Naive thymus-derived CD8-positive, alpha-beta T cell (primary cell): Measurements from ENCODE around the gene CDKL2. TPM values are rescaled to one million over a fixed set of nuclear protein-coding genes. Genes with fewer than 3 reads are reported as not detected.
"Not testable (repeated sequence)": the region's sequence is repeated elsewhere in the genome, so short reads cannot be mapped to it uniquely, and the experiment has no call there.

Source experiments
- ATAC-seq, 2 donors: fragments of 150-1000 bp; cut with Tn5 transposase in 1 of 2; sonication (Bioruptor Pico), chemical (Tn5 transposase) in 1 of 2; 1 replicate in 1 of 2; 2 replicates in 1 of 2; pipeline ENCODE4 v1.10.0; 2021; ENCODE audit warnings: mild to moderate bottlenecking in 2 of 2, moderate library complexity in 2 of 2
- POLR2A ChIA-PET: fragments of 350-600 bp; sonication (Branson Sonifier 250); formaldehyde crosslinking; loops from one replicate; lab custom pipeline; 2021; ENCODE audit warnings: antibody characterized with exemption; lab: Charles Lee
- DNase-seq, 10 donors: peaks; one replicate each; pipeline versions ENCODE4 v3.0.0 to v3.0.0-alpha.2; 2020 to 2022
- H3K27ac Mint-ChIP-seq, 10 donors: one replicate each; pipeline ENCODE4 v1.8.0; 2020 to 2022; ENCODE audit warnings: mild to moderate bottlenecking in 10 of 10, mixed read lengths in 10 of 10, moderate library complexity in 4 of 10, inconsistent platforms in 1 of 10
- H3K27me3 Mint-ChIP-seq, 5 donors: one replicate each; pipeline ENCODE4 v1.8.0; 2021 to 2022; ENCODE audit warnings: mixed read lengths in 5 of 5
- H3K36me3 Mint-ChIP-seq, 3 donors: one replicate each; pipeline ENCODE4 v1.8.0; 2020 to 2022; ENCODE audit warnings: mixed read lengths in 3 of 3, mild to moderate bottlenecking in 2 of 3, inconsistent platforms in 1 of 3
- H3K4me1 Mint-ChIP-seq, 4 donors: one replicate each; pipeline ENCODE4 v1.8.0; 2021 to 2022; ENCODE audit warnings: mixed read lengths in 4 of 4
- H3K4me3 Mint-ChIP-seq, 10 donors: one replicate each; pipeline ENCODE4 v1.8.0; 2020 to 2022; ENCODE audit warnings: mild to moderate bottlenecking in 10 of 10, mixed read lengths in 10 of 10, moderate library complexity in 6 of 10, inconsistent platforms in 1 of 10
- H3K9me3 Mint-ChIP-seq, 9 donors: one replicate each; pipeline ENCODE4 v1.8.0; 2020 to 2022; ENCODE audit warnings: mixed read lengths in 9 of 9, mild to moderate bottlenecking in 3 of 9, inconsistent platforms in 1 of 9, moderate library complexity in 1 of 9
- polyA plus RNA-seq, 3 donors: library from polyadenylated mRNA; unstranded; fragments of 300-500 nt; fragmentation: Illumina TruSeq; gene quantifications; one replicate each; pipeline ENCODE4 v1.2.3, GENCODE V29; 2021
- total RNA-seq, 8 experiments: library from RNA in 2 of 8; stranded (reverse) in 2 of 8; gene quantifications; one replicate each; pipeline ENCODE4 v1.2.3 and lab custom pipeline; 2021 to 2026

The CDKL2 gene
- total RNA-seq, result 1 to 10 TPM in 1 of 2 experiments, under 1 TPM in 1; 0.82 to 1.0 TPM
- 1 to 10 TPM in 1 of 3 donors, under 1 TPM in 2; 0.20 to 1.0 (median 0.58) TPM for polyA plus RNA-seq
- total RNA-seq (lab: John Stamatoyannopoulos, UW), result 0.08 to 2.6 (median 0.89) reads per million in 6 experiments

DNA sequence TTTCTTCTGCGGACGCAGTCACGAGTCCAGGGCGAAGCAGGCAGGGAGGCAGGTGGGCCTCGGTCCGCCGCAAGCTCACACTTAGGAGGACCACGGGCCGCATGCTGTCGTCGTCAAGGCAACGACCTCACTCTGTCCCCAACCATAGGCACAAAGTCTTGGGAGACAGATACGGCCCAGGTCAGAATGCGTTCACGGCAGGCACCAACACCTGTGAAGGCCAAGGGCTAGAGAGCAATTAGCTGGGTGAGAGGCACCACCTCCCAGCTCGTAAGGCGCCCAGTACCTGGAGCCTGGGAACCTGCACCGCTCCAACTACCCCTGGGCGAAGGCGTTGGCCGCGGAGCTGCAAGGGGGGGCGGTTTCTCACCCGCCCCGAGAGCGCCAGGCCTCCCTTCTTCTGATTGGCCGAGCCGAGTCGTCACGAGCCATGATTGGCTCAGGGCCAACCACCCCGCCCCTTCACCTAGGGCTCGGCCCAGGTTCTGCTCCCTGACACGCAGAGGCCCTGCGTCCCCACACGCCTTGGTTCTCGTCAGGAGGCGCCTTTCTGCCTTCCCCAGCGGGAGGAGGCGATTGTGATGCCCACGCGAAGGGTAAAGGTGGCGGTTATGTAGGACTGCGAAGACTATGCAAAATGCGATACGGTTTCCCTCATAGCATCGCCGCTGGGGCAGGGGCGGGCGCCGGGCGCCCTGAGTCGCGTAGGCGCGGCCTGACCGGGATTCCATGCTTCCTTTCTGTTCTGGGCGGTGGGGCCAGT, at the start of gene CDKL2:
TSS of gene CDKL2 (minus strand) at position 355 of the 763 bp plus-strand sequence. CDS start 4,540 bp downstream, outside the sequence.
- ATAC-seq, result peak; percentile 98 to 99
- Mint-ChIP-seq H3K36me3 (no peaks in the 10 kb centered on the region), H3K27ac (peak within 1 kb of the TSS; percentile 16 to 96 (median 92))

DNA sequence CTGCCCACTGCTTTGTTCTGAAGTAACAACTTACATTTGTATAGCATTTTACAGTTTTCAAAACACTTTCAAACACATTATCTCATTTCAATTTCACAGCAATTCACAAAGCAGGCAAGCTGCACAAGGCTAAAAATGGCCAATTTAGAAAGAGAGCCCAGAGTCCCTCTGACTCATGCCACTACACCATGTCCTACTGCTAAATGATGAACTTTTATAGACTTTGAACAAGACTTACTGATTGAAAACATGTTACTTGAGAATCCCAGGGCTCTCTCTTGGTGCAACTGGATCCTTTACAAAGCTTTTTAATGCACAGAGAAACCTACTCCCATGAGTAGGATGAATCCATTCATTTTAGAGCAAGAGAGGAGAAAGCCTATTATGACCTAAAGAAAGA, 48.6 kb upstream of the CDKL2 start:
- ATAC-seq (no peak), DNase-seq (no peak)
- Mint-ChIP-seq H3K9me3 (no peaks in the 10 kb centered on the region), H3K27ac (peak overlapping the region in 1 of 10 donors; percentile 14), H3K4me1 (peaks cover 13 to 30% (median 24%) of the 10 kb centered on the region in 4 donors), H3K4me3 (no peak overlapping the region), H3K27me3 (no peaks in the 10 kb centered on the region), H3K36me3 (no peaks in the 10 kb centered on the region)
- POLR2A ChIA-PET, result no interaction called here

More for the DNA sequence above, at the start of gene CDKL2:
- peak; percentile 90 to 96 (median 92) for DNase-seq
- POLR2A ChIA-PET, result interaction anchor here (0.6 to 2.2 kb wide), 5 partner anchors 41 to 94 kb away, joined by 3 to 19 read pairs (median 3); partner anchors contain the start of gene USO1
- Mint-ChIP-seq H3K4me3 (peak within 1 kb of the TSS; percentile 85 to 99 (median 91)), H3K4me1 (peaks cover 8 to 14% (median 10%) of the 10 kb centered on the region in 4 donors), H3K27me3 (peaks cover 0 to 1% (median 0%) of the 10 kb centered on the region in 5 donors), H3K9me3 (no peaks in the 10 kb centered on the region)

DNA sequence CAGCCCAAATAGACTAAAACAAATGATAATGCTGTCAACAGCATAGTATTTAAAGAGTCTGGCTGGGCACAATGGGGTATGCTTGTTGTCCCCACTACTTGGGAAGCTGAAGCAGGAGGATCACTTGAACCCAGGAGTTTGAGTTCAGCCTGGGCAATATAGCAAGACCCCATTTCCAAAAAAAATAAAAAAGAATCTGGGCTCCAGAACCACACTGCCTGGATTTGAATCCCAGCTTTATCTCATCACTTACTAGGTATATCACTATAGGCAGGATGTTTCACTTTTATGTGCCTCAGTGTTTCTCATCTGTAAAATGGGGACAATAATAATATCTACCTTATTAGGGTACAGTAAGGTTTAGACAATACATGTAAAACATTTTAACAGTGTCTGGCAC, 48.1 kb upstream of the CDKL2 start:
- ATAC-seq (no peak), DNase-seq (no peak)
- Mint-ChIP-seq H3K27ac (no peak overlapping the region), H3K9me3 (no peaks in the 10 kb centered on the region), H3K27me3 (no peaks in the 10 kb centered on the region), H3K4me1 (peaks cover 17 to 30% (median 25%) of the 10 kb centered on the region in 4 donors), H3K4me3 (no peak overlapping the region), H3K36me3 (no peaks in the 10 kb centered on the region)
- POLR2A ChIA-PET, result no interaction called here

DNA sequence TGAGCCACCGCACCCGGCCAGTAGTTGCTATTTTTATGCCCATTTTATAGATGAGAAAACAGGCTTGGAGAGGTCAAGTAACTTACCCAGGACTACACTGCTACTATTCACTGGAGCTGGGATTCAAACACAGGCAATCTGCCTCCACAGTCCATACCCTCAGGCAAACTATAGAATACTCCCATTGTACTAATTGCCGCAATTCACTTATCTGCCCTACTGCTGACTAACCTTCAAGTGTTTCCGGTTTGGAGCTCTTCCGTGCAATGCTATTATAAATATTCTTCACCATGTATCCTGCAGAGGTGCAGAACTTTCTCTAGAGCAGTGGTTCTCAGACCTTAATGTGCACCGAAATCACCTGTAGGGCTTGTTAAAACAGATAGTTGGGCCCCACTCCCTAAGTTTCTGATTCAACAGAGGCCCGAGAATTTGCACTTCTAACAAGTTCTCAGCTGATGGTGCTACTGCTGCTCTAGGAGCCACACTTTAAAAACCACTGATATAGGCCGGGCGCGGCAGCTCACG, 44.7 kb upstream of the CDKL2 start:
- POLR2A ChIA-PET, result interaction anchor here (0.7 to 6.5 kb wide), 4 partner anchors 10 to 49 kb away, joined by 7 to 77 read pairs (median 41); partner anchors contain the start of gene USO1
- no peak for ATAC-seq
- H3K27ac Mint-ChIP-seq, result peak overlapping the region in 7 of 10 donors; percentile 32 to 89 (median 57)
- H3K9me3 Mint-ChIP-seq, result no peaks in the 10 kb centered on the region
- peak overlapping the region in 2 of 10 donors; percentile 8 to 10 for H3K4me3 Mint-ChIP-seq
- DNase-seq, result no peak
- H3K4me1 Mint-ChIP-seq, result peaks cover 29 to 32% (median 29%) of the 10 kb centered on the region in 4 donors
- no peaks in the 10 kb centered on the region for H3K36me3 Mint-ChIP-seq
- H3K27me3 Mint-ChIP-seq, result no peaks in the 10 kb centered on the region

DNA sequence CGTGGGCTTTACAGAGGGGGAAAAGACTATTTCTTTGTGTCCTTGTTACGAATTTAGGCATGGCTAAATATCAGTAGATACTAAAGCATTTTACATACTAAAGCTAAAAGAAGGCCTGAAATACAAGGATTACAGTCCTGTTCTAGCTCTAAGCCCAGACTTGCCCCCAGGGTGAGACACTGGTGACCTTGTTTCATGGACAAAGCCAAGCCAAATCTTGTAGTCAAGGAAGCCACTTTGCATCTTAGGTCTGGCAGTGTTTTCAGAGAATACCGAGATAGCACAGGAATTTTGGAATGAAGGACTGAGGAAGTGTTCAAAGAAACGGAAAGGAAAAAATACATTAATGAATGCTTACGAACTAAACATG, 43.6 kb upstream of the CDKL2 start:
- ATAC-seq, result no peak
- H3K9me3 Mint-ChIP-seq, result no peaks in the 10 kb centered on the region
- H3K27me3 Mint-ChIP-seq, result no peaks in the 10 kb centered on the region
- H3K36me3 Mint-ChIP-seq, result peaks cover 0 to 2% (median 0%) of the 10 kb centered on the region in 3 donors
- no peak for DNase-seq
- peak overlapping the region; percentile 95 to 100 (median 99) for H3K4me3 Mint-ChIP-seq
- peaks cover 37 to 42% (median 39%) of the 10 kb centered on the region in 4 donors for H3K4me1 Mint-ChIP-seq
- H3K27ac Mint-ChIP-seq, result peak overlapping the region; percentile 97 to 100 (median 99)
- POLR2A ChIA-PET, result interaction anchor here (0.6 to 6.5 kb wide), 7 partner anchors 11 to 50 kb away, joined by 3 to 77 read pairs (median 8); partner anchors contain the start of gene USO1

DNA sequence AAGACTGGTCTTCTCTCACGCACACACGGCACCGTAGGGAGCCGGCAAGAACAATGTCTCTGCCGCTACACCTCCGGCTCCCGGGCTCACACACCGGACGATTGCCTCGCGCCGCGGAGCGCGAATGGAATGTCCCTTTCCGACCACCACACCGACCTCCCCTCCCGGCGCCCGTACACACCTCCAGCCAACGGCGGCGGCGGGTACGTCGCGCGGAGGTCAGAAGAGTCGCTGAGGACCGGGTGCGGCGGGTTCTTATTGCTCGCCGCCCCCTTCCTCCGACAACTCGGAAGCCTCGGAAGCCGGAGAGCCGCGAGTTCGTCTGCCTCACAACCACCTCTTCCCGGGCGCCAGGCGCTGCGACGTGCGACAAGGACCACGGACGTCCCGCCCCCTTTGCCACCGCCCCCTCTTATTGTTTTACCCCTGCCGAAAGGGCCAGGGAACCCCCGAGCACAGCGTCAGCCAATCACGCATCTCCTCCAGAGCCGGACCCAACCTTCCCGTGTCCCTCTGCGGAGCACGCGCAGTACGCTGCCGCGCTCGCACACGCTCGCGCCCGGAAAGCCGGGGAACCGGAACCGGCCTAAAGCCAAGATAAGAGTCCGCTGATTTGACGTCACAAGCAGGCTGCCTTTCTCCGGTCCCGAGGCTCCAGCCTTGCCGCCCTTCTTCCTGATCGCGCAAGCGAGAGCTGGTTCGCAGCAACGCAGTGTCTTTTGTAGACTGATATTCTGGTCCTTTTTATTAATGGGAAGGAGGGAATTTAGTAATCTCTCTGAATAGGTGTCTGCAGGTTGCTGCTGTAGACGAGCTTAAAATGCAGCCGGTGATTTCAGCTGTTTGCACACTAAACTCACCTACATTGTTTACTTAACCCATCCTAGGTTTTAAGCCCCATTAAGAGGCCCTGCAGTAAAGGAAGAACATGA, 43.0 kb upstream of the CDKL2 start, which contains the start of gene G3BP2:
TSS of gene G3BP2 (minus strand) at position 385 of the 932 bp plus-strand sequence. CDS start 11,386 bp downstream, outside the sequence.
- ATAC-seq (peak; percentile 90 to 91), DNase-seq (peak; percentile 89 to 99 (median 97))
- POLR2A ChIA-PET, result interaction anchor here (0.6 to 6.5 kb wide), 9 partner anchors 12 to 159 kb away, joined by 3 to 77 read pairs (median 8); partner anchors contain the start of genes RCHY1, THAP6 and USO1
- H3K36me3 Mint-ChIP-seq, result peaks cover 0 to 2% (median 0%) of the 10 kb centered on the region in 3 donors
- peak within 1 kb of the TSS; percentile 95 to 100 (median 99) for H3K4me3 Mint-ChIP-seq
- no peaks in the 10 kb centered on the region for H3K9me3 Mint-ChIP-seq
- no peaks in the 10 kb centered on the region for H3K27me3 Mint-ChIP-seq
- peaks cover 41 to 48% (median 46%) of the 10 kb centered on the region in 4 donors for H3K4me1 Mint-ChIP-seq
- H3K27ac Mint-ChIP-seq, result peak within 1 kb of the TSS; percentile 97 to 100 (median 99)

DNA sequence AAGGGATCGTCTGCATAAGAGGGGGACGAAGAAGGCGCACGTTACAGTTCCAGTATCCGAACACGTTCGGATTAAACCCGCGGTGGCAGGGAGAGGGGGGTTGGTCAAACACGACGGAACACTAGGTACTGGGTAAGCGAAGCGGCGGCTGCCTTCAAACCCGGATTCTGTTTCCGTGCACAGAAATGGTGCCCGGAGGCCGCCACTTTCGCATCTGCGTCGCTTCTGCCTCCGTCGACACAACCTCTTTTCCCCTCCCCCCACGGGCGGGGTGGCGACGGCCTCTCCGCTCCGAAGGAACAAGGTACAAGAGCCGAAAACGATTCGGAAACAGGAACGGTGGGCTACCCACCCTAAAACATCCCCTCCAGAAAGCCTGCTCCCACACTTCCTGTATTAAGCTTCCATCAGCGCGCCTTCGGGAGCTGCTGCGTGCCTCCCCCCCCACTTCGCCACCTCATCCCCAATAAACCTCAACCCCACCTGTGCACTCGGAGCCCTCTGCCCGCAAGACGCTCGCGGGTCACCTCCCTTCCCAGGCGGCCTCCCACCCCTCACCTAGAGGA, 42.2 kb upstream of the CDKL2 start:
- peaks cover 45 to 56% (median 53%) of the 10 kb centered on the region in 4 donors for H3K4me1 Mint-ChIP-seq
- no peaks in the 10 kb centered on the region for H3K27me3 Mint-ChIP-seq
- POLR2A ChIA-PET, result interaction anchor here (0.8 to 6.5 kb wide), 9 partner anchors 12 to 158 kb away, joined by 3 to 77 read pairs (median 8); partner anchors contain the start of genes RCHY1, THAP6 and USO1
- peak; percentile 69 to 92 (median 82) for DNase-seq
- peaks cover 0 to 5% (median 0%) of the 10 kb centered on the region in 3 donors for H3K36me3 Mint-ChIP-seq
- peak overlapping the region; percentile 97 to 100 (median 99) for H3K27ac Mint-ChIP-seq
- peak overlapping the region; percentile 95 to 100 (median 99) for H3K4me3 Mint-ChIP-seq
- peak; percentile 22 to 27 for ATAC-seq
- no peaks in the 10 kb centered on the region for H3K9me3 Mint-ChIP-seq

DNA sequence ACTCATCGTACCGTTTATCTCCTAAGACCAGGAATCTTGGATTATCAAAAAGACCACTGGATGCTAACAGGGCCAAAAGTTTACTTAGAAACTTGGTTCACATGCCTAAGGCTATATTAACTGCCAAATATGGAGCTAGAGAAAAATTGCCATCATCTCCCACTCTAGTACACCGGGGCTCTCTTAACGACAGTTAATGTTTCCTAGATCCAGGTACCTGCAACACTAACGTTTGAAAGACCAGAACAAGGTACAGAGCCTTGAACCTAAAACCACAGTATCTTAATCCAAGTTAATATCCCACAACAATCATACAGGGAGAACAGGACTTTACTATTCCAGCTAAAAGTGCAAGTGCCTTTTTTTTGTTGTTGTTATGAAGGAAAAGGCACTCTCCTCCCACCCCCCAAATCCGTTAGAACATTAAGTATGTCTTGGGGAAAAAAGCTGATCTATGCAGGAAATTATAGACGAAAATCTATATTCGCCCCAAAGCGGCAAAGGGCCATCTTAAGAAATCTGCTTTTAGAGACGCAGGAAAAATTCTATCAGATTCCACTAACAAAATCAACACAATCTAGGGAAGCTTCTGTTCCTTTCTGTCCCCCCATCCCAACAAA, 41.6 kb upstream of the CDKL2 start:
- H3K27ac Mint-ChIP-seq, result peak overlapping the region; percentile 97 to 100 (median 99)
- H3K4me3 Mint-ChIP-seq, result peak overlapping the region; percentile 95 to 100 (median 99)
- peaks cover 0 to 8% (median 0%) of the 10 kb centered on the region in 3 donors for H3K36me3 Mint-ChIP-seq
- no peaks in the 10 kb centered on the region for H3K27me3 Mint-ChIP-seq
- no peaks in the 10 kb centered on the region for H3K9me3 Mint-ChIP-seq
- DNase-seq (peak in 2 of 10 donors; percentile 15 to 16), ATAC-seq (no peak)
- H3K4me1 Mint-ChIP-seq, result peaks cover 45 to 62% (median 60%) of the 10 kb centered on the region in 4 donors
- POLR2A ChIA-PET, result interaction anchor here (0.8 to 6.5 kb wide), 9 partner anchors 13 to 157 kb away, joined by 3 to 77 read pairs (median 8); partner anchors contain the start of genes RCHY1, THAP6 and USO1

DNA sequence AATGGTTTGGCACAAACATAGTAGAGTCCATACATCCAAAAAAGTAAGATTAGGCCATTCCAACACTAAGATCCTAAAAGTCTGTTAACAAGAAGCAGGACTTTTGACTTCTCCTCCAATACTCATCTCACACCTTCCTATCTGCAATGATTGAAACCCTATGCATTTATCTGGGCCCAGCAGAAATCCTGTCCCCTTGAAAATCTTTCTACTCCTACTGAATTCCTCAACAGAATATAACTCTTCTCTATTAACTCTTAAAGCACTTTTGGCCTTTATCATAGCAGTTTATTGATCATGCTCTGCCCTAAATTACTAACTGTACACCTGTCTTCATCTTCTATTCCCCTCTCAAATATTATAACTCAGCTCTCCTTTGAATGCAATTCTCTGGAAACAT, 38.3 kb upstream of the CDKL2 start:
- ATAC-seq (no peak), DNase-seq (no peak)
- Mint-ChIP-seq H3K4me3 (peak overlapping the region; percentile 17 to 100 (median 76)), H3K4me1 (peaks cover 46 to 79% (median 73%) of the 10 kb centered on the region in 4 donors), H3K27ac (peak overlapping the region; percentile 7 to 87 (median 67)), H3K36me3 (peaks cover 0 to 18% (median 2%) of the 10 kb centered on the region in 3 donors), H3K9me3 (no peaks in the 10 kb centered on the region), H3K27me3 (no peaks in the 10 kb centered on the region)
- POLR2A ChIA-PET, result interaction anchor here (1.0 to 1.4 kb wide), 3 partner anchors 17 to 56 kb away, joined by 3 read pairs; partner anchors contain the start of gene USO1

DNA sequence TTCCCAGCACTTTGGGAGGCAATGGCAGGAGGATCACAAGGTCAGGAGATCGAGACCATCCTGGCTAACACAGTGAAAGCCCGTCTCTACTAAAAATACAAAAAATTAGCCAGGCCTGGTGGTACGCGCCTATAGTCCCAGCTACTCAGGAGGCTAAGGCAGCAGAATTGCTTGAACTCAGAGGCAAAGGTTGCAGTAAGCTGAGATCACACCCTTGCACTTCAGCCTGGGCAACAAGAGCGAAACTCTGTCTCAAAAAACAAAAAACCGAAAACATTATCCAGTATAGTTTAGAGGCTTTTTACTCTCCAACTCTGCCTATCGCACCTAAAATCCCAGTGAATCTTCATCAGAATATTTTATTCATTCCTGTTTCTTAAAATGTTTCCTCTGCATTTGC, 37.3 kb upstream of the CDKL2 start:
- Mint-ChIP-seq H3K4me3 (peak overlapping the region; percentile 59 to 100 (median 76)), H3K4me1 (peaks cover 38 to 80% (median 75%) of the 10 kb centered on the region in 4 donors), H3K27ac (peak overlapping the region; percentile 2 to 87 (median 61)), H3K36me3 (peaks cover 0 to 21% (median 2%) of the 10 kb centered on the region in 3 donors)
- not testable (repeated sequence) for DNase-seq, ATAC-seq, H3K9me3 Mint-ChIP-seq, H3K27me3 Mint-ChIP-seq
- POLR2A ChIA-PET, result interaction anchor here (1.1 to 1.5 kb wide), 3 partner anchors 15 to 39 kb away, joined by 3 to 4 read pairs (median 3); no protein-coding TSS in a partner anchor
